Astrocyte of the spinal cord (primary cell): ENCODE results near the gene CNNM3.

Source experiments
- DNase-seq: peaks from one replicate; pipeline ENCODE4 v3.0.0; 2011; ENCODE audit warnings: low read depth, low spot score
- H3K4me3 ChIP-seq: 2 replicates; pipeline ENCODE4 v1.5.1; 2011; ENCODE audit warnings: low read depth, mild to moderate bottlenecking, low read length, moderate library complexity
- CTCF ChIP-seq: IDR thresholded peaks from 2 replicates; pipeline ENCODE4 v1.5.1; 2012; ENCODE audit warnings: low read depth, mild to moderate bottlenecking, low read length, inconsistent platforms
- in situ Hi-C: cut with HindIII; loops from 2 replicates; pipeline ENCODE4 v1.10.0; 2017; ENCODE audit warnings: low sequenced_read_pairs

Gene CNNM3

GRCh38 chr2:96809951-96810782, 5.9 kb upstream of the CNNM3 start:
- TF ChIP-seq CTCF, result no peak
- H3K4me3 ChIP-seq, result no peak overlapping the region
- in situ Hi-C loops, result loop anchor here (25.0 kb wide), 2 partner anchors 123 to 248 kb away; no protein-coding TSS in a partner anchor
- no peak for DNase-seq

- no peak overlapping the region for H3K4me3 ChIP-seq
- TF ChIP-seq CTCF, result no peak
- no peak for DNase-seq
- in situ Hi-C loops, result loop anchor here (25.0 kb wide), 2 partner anchors 123 to 248 kb away; no protein-coding TSS in a partner anchor
These were observed 5.3 kb upstream of the CNNM3 start for GRCh38 chr2:96810783-96811192.

GRCh38 chr2:96811917-96812316, 4.2 kb upstream of the CNNM3 start:
- no peak for TF ChIP-seq CTCF
- no peak overlapping the region for H3K4me3 ChIP-seq
- in situ Hi-C loops, result loop anchor here (25.0 kb wide), 2 partner anchors 125 to 250 kb away; no protein-coding TSS in a partner anchor
- no peak for DNase-seq

GRCh38 chr2:96813656-96814055, 2.4 kb upstream of the CNNM3 start:
- no peak for TF ChIP-seq CTCF
- in situ Hi-C loops, result loop anchor here (25.0 kb wide), 2 partner anchors 126 to 251 kb away; no protein-coding TSS in a partner anchor

GRCh38 chr2:96815326-96816126, 542 bp upstream of the CNNM3 start:
- in situ Hi-C loops, result loop anchor here (25.0 kb wide), 2 partner anchors 128 to 253 kb away; no protein-coding TSS in a partner anchor
- TF ChIP-seq CTCF, result no peak
- peak overlapping the region; percentile 47 for H3K4me3 ChIP-seq
- peak; percentile 61 for DNase-seq

More at GRCh38 chr2:96813656-96814055, 2.4 kb upstream of the CNNM3 start:
- no peak for DNase-seq
- no peak overlapping the region for H3K4me3 ChIP-seq
